Measurements from ENCODE around the gene TRMO.
"Not testable (repeated sequence)": the region's sequence is repeated elsewhere in the genome, so short reads cannot be mapped to it uniquely, and the experiment has no call there.

Gene TRMO, protein sequence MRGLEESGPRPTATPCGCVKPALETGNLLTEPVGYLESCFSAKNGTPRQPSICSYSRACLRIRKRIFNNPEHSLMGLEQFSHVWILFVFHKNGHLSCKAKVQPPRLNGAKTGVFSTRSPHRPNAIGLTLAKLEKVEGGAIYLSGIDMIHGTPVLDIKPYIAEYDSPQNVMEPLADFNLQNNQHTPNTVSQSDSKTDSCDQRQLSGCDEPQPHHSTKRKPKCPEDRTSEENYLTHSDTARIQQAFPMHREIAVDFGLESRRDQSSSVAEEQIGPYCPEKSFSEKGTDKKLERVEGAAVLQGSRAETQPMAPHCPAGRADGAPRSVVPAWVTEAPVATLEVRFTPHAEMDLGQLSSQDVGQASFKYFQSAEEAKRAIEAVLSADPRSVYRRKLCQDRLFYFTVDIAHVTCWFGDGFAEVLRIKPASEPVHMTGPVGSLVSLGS

GRCh38 chr9:97921959-97922724 lies at the start of gene TRMO:
TRMO (minus strand) TSS chr9:97922500; CDS start chr9:97922493, 7 bp downstream.
- DNase-seq, result peak; percentile 94

GRCh38 chr9:97970165-97970564 lies 47.9 kb upstream of the TRMO start:
- no peak for DNase-seq

GRCh38 chr9:97969014-97969413 lies 46.7 kb upstream of the TRMO start:
- DNase-seq, result no peak

DNA sequence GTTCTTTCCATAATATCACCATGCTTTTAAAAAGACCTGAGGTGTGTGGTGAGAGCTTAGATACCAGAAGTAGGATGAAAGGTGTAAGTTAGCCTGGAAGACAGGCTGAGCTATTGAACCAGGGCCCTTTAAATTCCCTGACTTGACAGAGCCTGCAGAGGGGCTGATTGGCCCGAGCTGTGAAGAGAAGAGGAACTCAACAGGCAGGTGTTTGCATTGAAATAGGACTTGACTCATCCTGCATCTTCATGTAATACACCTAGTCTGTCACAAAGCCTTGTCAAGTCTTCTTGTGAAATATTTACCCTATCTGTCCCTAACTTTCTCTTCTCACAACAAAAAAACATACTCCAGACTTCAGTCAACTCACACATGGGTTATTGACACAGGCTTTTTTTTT lies 44.2 kb upstream of the TRMO start:
- no peak for DNase-seq

DNA sequence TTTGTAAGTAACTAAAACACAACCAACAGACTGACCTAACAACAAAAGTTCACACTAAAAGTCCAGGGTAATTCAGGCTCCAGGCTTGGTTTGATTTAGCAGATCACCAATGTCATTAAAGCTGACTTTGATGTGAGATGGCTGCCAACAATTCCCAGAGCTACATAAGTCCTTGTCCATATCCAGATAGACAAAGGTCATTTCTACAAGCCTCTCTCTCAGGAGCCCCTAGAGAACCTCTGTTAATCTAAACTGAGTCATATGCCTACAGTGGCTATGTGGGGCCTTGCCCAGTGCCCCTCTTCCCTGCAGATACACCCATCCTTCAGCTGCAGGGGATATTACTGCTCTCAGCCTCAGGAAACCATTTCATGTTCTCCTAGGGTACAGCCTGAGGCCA lies 42.6 kb upstream of the TRMO start:
- DNase-seq, result no peak

GRCh38 chr9:97963232-97963631 lies 40.9 kb upstream of the TRMO start:
- DNase-seq, result no peak

DNA sequence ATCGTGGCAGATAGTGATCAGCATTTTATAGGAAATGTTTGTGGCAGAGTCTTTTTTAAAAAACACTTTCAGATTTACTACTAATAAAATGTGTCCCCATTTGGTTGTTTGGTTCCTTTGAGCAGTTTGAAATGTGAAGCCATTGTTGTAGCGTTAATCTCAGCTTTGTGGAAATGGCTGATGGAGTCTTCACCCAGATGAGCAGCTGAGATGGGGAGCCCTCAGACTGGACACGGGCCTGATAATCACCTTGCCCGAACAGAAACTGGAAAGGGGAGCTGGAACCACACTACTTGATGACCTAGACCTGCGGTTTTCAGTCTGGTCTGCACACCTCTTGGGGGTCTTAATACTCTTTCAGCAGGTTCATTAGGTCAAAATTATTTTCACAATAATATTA lies 40.3 kb upstream of the TRMO start:
- no peak for DNase-seq

GRCh38 chr9:97962136-97962535 lies 39.8 kb upstream of the TRMO start:
- DNase-seq, result no peak

DNA sequence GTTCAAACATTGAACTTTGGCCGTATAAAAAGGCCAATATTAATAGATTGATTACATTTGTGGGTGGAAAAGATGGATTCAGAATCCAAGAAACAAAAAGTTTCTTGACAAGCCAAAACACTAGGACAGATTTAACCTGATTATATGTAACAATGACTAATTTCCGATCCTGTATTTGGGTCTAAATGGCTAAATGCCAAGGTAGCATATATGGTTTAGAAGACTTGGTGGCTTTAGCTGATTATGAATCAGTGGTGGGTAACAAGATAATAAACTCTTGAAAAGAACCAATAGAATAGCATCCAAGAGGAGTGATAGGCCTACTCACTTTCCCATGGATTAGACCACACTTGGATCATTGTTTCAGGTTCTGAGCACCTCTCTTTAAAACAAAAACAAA lies 39.1 kb upstream of the TRMO start:
- DNase-seq, result no peak

DNA sequence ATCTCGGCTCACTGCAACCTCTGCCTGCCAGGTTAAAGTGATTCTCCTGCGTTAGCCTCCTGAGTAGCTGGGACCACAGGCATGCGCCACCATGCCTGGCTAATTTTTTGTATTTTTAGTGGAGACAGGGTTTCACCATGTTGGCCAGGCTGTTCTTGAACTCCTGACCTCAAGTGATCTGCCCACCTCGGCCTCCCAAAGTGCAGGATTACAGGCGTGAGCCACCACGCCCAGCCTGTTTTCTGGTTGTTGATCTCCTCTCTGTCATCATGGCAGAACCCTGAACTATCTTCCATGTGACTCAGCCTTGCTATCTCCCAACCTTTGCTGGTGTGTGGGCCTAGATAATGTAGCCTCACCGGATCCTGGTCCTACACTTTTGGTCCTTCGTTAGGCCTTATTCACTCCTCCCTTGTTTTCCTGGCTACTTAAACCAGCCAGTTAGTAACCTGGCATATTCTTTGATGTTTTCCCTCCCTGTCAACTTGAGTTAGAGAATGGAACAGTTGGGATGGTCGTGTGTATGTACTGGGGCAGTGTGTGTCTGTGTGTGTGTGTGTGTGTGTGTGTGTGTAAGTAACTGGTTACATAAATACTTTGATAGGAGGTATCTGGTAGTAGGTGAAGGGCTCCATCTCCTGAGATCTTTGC lies 38.5 kb upstream of the TRMO start:
- not testable (repeated sequence) for DNase-seq

GRCh38 chr9:97959585-97959984 lies 37.3 kb upstream of the TRMO start:
- no peak for DNase-seq

DNA sequence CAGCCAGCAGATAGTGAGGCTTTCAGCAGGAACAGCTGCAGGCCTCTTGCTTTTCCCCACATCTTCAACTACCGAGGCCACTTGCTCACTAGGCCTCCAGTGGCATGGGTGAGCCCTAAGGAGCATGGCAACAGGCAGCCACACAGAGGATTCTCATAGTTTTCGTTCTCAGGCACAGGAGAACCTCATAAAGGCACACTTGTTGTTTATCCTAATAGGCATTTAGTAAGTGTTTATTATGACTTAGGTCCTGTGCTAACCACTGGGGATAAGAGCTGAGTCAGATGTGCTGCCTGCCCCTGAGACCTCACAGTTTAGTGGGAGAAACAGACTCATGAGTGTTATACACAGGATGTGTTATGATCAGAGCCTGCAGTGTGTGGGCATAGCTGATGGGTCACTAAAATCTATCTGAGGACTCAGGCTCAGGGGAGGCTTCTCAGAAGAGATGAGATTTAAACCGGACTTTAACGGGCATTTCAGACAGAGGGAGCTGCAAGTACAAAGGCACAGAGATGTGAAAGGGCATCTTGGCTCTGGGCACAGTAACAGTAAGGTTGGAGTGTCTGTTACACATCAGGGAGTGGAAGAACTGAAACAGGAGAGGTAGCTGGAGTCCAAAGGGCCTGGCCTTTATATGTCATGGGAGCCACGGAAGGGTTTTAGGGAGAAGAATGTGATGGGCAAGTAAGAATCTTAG lies 36.7 kb upstream of the TRMO start:
- DNase-seq, result no peak

- DNase-seq, result no peak
Observed at GRCh38 chr9:97956331-97956730, 34.0 kb upstream of the TRMO start.

DNA sequence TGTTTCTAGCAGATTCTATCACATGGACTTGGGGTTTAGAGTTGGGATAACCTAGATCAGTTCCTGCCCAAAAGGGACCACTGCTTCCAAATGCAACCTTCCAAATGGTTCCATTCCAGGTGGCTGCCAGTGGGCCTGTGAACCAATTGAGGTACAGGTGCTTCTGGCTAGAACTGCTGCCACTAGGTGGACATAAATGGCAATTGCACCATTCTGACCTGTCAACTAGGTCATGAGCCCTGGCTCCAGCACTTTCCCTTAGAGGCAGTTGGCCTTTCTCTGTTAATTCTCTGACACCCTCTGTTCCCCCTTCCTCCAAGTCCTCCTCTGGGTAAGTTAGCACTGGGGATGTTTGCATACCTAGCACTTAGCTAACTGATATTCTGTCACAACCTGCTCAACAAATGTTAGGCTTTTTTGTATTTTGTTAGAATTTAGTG lies 32.3 kb upstream of the TRMO start:
- DNase-seq, result peak; percentile 49

DNA sequence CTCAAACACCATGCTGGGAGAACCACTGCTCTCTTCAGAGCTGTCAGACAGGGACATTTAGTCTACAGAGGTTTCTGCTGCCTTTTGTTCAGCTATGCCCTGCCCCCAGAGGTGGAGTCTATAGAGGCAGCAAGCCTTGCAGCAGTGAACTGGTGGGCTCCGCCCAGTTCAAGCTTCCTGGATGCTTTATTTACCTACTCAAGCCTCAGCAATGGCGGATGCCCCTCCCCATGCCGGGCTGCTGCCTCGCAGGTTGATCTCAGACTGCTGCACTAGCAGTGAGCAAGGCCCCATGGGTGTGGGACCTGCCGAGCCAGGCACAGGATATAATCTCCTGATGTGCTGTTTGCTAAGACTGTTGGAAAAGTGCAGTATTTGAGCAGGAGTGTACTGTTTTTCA lies 28.6 kb upstream of the TRMO start:
- not testable (repeated sequence) for DNase-seq

- not testable (repeated sequence) for DNase-seq
Observed at GRCh38 chr9:97947094-97947493, 24.8 kb upstream of the TRMO start.

DNA sequence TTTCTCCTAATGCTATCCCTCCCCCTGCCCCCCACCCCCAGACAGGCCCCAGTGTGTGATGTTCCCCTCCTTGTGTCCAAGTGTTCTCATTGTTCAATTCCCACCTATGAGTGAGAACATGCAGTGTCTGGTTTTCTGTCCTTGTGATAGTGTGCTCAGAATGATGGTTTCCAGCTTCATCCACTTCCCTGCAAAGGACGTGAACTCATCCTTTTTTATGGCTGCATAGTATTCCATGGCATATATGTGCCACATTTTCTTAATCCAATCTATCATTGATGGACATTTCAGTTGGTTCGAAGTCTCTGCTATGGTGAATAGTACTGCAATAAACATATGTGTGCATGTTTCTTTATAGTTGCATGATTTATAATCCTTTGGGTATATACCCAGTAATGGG lies 23.2 kb upstream of the TRMO start:
- DNase-seq, result not testable (repeated sequence)

DNA sequence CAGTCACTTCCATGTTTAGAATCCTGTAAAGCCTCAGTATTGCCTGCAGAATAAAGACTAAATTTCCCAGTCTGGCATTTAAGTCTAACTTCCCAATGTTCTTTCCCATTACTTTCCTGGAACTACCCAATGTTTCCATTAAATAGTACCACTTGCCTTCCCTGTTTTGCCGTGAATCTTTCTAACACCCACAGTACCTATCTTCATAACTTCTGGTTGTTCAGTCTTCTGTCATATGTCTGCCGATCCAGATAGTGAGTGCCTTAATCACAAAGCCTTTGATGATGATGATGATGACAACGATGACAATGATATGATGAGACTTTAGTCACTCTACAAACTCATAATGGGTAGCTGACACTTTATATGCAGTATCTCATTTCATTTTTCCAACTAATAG lies 22.3 kb upstream of the TRMO start:
- no peak for DNase-seq

DNA sequence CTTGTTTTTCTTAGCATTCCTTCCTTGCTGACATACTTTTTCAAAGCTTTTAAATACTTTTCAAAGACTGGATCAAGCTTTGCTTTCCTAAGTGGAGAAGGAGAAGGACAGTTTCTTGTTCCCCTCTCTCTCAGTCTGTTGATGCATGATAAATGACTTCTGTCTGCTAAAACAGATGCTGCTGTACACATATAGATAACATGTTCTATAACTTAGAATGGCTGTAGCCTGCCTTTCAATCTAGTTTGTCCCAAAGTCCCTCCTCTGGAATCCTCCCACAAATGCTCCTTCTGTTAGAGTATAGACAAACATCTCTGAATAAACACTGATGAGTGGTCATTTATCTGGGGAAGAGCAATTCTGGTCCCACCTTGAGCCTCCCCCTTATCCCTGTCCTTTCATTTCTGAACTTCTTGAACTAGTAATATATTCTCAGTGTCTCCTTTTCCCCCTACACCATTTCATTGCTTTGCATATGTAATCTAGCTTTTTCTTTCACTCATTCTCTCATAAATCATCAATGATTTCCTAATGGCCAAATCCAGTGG lies 21.1 kb upstream of the TRMO start:
- DNase-seq, result no peak

GRCh38 chr9:97941323-97941722 lies 19.0 kb upstream of the TRMO start:
- DNase-seq, result no peak

- DNase-seq, result no peak
Observed at GRCh38 chr9:97940741-97941140, 18.4 kb upstream of the TRMO start.

GRCh38 chr9:97940233-97940632 lies 17.9 kb upstream of the TRMO start:
- DNase-seq, result no peak
